Bladder microvascular endothelial cell (primary cell): ENCODE measurements around the gene ZFP36L2. TPM values are rescaled to one million over a fixed set of nuclear protein-coding genes. Genes with fewer than 3 reads are reported as not detected.

Experiments
- total RNA-seq: library from RNA; depleted of rRNA; stranded (reverse); fragments of >200 nt; gene quantifications from 2 replicates; pipeline ENCODE4 v1.2.3, GENCODE V29; 2014

The ZFP36L2 gene
- 8.3 and 15.9 TPM in 2 replicates for total RNA-seq

GRCh38 chr2:43226558-43226954, at the start of gene ZFP36L2:
TSS of gene ZFP36L2 (minus strand) at chr2:43226606. CDS start at chr2:43226315, 291 bp downstream.

